Anterior cingulate cortex (tissue), 58 donors: ENCODE results near the gene ACP4.

Experiments
- DNase-seq, 58 donors: peaks; one replicate each; lab custom pipeline; 2025; lab: John Stamatoyannopoulos, UW

The ACP4 gene

DNA sequence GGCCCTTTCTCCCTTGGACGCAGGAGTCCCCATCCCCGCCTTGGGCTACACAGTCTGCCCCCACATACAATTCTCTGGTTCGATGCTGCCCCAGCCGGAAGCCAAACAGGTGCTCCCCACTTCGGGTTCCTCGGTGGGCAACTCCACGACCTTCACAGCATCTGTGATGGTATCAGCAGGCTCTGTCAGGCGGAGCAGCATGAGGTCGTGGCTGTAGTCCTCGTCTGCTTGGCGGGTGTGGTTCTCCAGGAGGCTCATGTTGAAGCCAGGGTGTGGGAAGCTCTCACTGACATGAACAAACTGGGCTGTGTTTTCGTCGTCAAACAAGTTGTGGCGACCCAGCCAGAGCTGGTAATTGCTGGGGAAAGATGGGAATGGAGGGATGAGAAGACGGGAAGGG, 29.9 kb downstream of the ACP4 start:
- no peak for DNase-seq

DNA sequence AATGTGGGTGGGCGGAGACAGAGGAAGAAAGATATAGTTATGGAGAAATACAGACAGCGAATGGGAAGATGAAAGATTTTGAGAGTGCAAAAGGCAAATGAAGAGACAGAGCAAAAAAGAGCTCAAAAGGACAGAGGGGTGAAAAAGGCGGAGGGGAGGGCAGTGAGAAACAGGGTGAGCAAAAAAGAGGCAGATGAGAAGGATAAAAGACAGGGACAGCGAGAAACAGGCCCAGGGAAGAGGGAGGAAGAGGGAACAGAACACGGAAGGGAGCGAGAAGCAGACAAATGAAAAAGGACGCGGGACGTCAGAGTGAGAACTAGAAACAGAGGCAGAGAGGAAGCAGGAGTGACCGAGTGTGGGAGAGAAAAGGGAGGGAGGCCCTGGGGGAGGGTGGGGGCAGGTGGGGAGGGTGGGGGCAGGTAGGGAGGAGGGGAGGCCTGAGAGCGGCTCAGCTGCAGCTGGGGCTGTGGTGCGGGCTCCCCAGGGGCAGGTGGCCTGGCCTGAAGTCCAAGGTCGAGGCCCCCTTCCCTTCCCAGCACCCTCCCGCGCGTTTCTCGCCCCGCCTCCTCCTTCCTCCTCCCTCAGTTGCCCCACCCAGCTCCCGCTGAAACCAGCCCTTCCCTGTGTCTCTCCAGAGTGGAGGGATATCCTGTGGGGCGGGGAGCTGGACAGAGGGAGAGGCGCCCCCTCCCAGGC, 30.5 kb downstream of the ACP4 start:
- no peak for DNase-seq

GRCh38 chr19:50821248-50821612, 31.0 kb downstream of the ACP4 start:
- DNase-seq, result no peak

DNA sequence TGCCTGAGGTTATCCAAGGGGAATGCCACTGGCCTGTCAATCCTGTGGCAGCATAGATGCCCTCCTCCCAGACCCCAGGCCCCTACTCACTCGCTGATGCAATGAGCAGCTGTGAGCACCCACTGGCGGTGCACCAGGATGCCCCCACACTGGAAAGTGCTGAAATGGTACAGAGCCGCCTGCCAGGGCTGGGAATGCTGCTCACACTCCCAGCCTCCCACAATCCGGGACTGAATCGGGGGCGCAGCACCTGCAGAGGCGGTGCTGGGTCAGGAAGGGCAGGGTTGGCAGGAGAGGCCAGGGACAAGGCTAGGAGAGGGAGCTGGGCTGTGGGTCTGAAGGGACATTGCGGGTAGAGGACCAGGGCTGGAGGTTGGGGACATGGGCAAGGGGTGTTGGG, 31.4 kb downstream of the ACP4 start:
- DNase-seq, result no peak

- DNase-seq, result no peak
Observed at GRCh38 chr19:50822661-50823208, 32.5 kb downstream of the ACP4 start.

- no peak for DNase-seq
Observed at GRCh38 chr19:50823389-50824042, 33.3 kb downstream of the ACP4 start, which contains the start of gene KLK1. TSS of gene KLK1 (minus strand) at chr19:50823787. CDS start at chr19:50823748, 39 bp downstream.

DNA sequence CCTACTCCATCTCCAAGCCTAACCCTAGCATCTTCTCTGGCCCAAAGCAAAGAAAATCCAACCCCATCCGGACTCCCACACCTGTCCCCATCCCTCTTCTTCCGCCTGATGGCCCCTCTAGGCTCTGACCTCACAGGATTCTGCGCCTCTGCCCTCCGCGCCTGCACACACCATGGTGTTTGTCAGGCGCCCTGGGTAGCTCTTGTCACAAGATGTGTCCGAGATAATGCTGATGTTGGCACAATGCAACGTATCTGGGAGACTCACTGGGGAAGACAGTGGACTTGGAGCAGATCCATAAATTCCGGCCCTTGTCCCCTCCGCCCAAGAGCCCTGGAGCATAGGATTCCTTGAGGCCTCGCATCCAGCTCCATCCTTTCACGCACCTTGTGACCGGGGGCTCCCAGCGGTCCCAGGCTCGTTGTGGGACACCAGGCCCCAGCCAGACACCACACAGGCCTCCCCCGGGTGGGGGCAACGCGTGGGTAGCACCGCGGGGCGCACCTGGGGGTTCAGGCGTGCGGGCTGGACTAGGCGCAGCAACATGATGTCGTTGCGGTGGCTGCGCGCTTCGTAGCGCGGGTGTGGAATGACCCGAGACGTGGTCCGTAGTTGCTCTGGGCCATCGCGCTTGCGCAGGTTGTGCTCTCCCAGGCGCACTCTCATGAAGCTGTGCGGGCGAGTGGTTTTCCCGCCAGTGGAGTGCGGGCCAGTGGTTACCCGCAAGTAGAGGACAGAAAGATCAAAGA, 36.5 kb downstream of the ACP4 start:
- no peak for DNase-seq

- DNase-seq, result no peak
Observed at GRCh38 chr19:50827476-50827875, 37.3 kb downstream of the ACP4 start.

DNA sequence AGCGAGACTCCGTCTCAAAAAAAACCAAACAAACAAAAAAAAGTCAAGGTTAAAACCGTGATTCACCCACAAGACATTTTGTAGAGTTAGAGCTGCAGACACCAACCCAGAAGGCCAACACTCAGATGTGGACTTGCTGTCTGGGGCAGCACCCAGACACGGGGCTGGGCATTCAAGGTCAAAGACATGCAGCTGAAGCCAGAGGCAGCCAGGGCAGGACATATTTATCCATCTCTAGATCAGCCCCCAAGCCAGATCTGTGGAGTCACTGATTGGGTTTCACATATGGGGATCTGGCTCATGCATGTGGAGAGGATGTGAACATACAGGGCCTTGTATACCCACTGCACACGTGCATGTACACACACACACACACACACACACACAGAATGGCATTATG, 39.6 kb downstream of the ACP4 start:
- DNase-seq, result no peak

DNA sequence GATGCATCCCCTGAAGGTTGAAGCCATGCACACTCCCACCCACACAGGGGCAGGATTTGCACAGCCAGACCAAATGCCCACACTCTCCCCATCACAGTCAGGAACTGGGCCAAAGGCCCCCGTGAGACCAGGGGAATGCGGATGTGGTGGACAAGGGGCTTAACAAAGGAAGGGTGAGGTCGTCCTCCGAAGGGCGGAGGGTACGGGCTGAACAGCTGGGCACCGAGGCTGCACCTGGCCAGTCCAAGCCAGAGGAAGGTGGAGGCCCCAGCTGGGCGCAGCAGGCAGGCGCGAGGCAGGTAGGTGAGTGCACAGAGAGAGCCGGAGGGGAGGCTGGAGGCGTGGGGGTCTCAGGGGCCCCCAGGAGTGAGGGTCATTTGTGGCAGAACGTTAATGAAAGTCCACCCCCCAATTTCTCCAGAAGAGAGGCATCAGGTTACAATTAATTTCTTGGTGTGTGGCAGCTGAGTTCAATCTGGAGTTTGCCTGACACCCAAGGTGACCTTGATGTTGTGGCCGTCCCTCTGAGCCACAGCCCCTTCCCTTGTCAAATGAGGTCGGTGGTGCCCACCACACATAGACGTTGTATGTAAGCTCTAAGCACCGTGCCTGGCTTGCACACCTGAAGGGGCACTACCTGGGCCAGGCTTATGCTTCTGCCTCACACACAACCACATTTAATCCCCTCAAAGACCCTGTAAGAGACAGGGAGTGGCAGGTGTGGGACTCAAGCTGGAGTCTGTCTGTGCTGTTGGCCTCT, 40.2 kb downstream of the ACP4 start:
- no peak for DNase-seq

DNA sequence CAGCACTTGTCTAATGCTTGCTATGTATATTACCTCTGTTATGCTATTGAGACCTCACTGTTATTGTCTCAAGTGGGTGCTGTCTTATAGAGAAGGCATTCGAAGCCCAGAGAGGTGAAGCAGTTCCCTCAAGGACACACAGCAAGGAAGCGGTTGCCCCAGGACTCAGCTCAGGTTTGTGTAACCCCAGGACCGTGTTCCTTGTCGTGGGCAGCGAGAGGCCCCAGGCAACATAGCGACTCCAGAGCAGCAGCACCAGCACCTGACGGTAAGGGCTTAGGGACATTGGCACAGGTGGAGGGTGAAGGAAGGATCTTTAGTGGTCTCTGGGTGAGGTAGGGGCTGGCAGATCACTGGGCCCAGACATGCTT, 40.8 kb downstream of the ACP4 start:
- DNase-seq, result no peak

DNA sequence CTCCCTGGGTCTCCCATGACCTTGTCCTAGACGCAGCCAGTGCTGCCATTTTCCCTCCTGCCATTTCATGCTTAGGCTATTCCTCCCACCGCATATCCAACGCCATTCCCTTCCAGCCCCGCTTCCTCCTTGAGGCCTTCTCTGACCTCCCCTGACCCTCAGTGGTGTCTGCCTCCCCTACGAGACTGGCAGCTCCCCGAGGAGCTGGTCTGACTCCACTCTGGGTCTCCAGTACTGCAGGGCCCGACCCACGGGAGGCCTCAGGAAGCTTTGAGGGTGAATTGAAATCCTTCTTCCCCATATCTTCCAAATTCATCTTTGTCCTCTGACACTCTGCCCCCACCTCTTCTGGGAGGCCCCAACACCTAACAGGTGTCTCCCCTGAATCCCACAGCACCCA, 42.5 kb downstream of the ACP4 start:
- DNase-seq, result no peak

DNA sequence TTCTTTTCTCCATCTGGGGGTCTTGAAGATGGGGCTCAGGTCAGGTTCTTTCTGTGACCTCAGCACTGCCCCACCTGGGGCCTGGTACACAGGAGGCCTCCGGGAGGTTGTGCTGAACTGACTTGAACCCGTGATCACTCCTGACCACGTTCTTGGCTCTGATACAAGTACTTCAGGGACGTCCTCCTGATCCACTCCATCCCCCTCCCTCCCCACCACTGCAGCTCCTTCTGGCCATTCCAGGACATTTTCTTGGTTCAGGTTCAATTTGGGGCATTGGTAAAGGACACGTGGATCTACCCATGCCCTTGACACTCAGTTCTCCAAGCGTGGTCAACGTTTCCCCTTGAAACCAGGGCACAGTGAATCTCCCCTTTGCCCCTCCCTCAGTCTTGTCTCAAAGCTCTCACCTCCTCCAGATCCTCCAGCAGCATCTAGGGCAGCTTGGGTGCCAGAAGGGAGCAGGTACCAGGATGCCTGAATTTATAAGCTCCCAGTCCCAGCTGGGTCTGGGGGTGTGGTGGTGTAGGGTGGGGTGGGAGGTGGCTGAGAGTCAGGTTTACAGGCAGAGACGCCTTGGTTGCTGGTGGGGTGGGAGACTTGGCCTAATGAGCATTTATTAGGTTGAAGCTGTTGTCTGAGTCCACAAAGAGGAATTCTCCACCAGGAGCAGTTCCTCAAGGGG, 43.0 kb downstream of the ACP4 start, which contains the start of gene KLK15:
KLK15 (minus strand) TSS at position 458 of the 685 bp plus-strand sequence. CDS start 2,082 bp downstream, outside the sequence.
- no peak for DNase-seq

GRCh38 chr19:50833802-50834167, 43.6 kb downstream of the ACP4 start:
- DNase-seq, result no peak

- peak in 1 of 58 donors; percentile 38 for DNase-seq
Observed at GRCh38 chr19:50835103-50835784, 45.0 kb downstream of the ACP4 start.

- DNase-seq, result peak in 45 of 58 donors; percentile 1 to 65 (median 20)
Observed at GRCh38 chr19:50835785-50836542, 45.7 kb downstream of the ACP4 start.

DNA sequence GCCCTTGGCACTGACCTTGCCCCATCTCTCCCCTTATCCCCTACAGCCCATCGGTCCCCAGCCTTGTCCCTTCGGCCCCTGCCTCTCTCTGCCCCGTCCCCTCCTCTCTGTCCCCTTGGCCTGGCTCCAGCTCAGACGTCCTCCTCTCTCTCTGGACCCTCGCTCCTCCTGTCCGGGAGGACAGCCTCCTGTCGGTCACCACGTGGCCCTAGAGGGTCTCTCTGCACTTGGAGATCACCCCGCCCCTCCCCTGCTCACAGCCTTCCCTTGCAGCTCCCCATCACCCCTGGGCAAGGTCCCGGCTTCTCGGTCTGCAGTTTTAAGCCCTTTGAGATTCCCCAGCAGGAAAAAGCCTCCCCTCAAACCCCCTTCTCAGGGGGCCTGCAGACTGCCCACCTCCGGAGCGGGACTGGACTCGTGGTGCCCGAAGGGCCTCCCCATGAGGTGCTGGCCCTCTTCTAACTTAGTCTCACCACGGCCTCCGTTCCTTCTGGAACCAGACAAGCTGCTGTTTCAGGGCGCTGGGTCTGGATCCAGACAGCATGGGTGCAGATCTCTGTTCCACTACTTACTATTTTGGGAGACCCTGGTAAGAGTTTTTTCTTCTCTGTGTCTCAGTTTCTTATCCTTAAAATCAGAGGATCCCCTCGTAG, 46.5 kb downstream of the ACP4 start:
- DNase-seq, result peak in 1 of 58 donors; percentile 53

DNA sequence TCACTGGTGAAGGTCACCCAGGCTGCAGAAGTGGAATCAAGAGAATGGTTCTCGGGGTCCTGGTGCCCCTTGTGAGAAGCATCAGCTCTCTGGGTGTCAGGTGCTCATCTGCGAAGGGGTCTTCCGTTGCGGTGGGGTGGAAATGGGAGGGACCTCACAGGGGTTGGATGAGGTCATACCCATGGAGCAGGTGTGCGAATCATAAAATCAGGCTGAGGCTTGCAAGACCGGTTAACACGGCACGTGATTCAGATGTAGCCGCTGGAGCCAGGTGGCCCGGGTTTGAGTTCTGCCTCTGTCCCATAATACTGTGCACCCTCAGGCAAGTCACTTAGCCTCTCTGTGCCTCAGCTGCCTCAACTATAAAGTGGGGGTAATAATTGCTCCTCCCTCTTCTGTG, 47.1 kb downstream of the ACP4 start:
- no peak for DNase-seq
